ENCODE data around the gene TAS2R60.

DNA sequence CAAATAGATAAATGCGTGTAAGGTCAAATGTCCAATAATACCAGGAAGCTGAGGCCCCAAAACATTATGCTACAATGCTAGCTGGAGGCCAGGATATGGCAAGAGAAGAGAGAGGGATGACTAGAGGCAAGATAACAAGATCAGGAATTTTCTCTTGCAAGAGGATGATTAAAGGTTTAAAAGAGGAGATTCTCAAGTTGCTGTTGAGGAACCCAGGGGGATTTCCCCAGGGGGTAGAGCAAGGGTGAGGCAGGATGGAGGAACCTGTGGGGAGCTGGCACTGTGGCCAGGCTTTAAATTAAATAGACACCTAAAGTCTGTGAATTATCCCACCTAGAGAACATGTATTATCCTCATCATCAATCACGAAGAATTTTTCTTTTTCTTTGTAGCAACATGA is 3.4 kb upstream of the TAS2R60 start:
- TF ChIP-seq, protein P1, sequence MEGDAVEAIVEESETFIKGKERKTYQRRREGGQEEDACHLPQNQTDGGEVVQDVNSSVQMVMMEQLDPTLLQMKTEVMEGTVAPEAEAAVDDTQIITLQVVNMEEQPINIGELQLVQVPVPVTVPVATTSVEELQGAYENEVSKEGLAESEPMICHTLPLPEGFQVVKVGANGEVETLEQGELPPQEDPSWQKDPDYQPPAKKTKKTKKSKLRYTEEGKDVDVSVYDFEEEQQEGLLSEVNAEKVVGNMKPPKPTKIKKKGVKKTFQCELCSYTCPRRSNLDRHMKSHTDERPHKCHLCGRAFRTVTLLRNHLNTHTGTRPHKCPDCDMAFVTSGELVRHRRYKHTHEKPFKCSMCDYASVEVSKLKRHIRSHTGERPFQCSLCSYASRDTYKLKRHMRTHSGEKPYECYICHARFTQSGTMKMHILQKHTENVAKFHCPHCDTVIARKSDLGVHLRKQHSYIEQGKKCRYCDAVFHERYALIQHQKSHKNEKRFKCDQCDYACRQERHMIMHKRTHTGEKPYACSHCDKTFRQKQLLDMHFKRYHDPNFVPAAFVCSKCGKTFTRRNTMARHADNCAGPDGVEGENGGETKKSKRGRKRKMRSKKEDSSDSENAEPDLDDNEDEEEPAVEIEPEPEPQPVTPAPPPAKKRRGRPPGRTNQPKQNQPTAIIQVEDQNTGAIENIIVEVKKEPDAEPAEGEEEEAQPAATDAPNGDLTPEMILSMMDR (IDR thresholded peaks at IDR 0.05; ENCODE audit: extremely low read depth in 1 of 2, insufficient read depth in 1 of 2, low read depth in 1 of 2, low read length in 2 of 2): no peak
- TF ChIP-seq EZH2 (IDR thresholded peaks at IDR 0.05; ENCODE audit: borderline replicate concordance, low read depth, low read length, severe bottlenecking) (no peak), POLR2AphosphoS5 (IDR thresholded peaks at IDR 0.05; ENCODE audit: insufficient read depth, low read depth, low read length) (no peak), FOS (IDR thresholded peaks at IDR 0.05; ENCODE audit: borderline replicate concordance, insufficient read depth, low read length) (no peak)
